DMS153 treated with DMSO at 0.1 percent for 48 hours (cell line): ENCODE measurements around the gene GRAMD1B.
"Not testable (repeated sequence)": the region's sequence is repeated elsewhere in the genome, so short reads cannot be mapped to it uniquely, and the experiment has no call there.

Experiments
- DNase-seq: peaks from one replicate; lab custom pipeline; 2025; ENCODE audit not compliant: unreplicated experiment; lab: John Stamatoyannopoulos, UW

GRAMD1B gene

DNA sequence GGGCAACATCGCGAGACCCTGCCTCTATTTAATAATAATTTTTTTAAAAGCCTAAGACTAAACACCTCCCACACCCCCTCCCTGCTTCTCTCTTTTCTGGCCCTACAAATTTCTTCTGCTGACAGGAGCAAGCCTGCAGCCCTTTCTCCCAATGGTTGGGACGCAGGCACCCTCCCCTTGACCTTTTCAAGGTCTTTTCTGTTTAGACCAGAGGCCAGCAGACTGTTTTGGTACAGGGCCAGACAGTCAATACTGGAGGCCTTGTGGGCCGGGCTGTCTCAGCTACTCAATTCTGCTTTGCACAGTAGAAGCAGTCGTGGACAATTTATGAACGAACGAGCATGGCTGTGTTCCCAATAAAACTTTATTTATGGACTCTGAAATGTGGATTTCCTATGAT lies 132.1 kb downstream of the GRAMD1B start:
- no peak for DNase-seq

GRCh38 chr11:123562829-123563228 lies 132.8 kb downstream of the GRAMD1B start:
- no peak for DNase-seq

- DNase-seq, result no peak
Observed at GRCh38 chr11:123564221-123564620, 134.2 kb downstream of the GRAMD1B start.

DNA sequence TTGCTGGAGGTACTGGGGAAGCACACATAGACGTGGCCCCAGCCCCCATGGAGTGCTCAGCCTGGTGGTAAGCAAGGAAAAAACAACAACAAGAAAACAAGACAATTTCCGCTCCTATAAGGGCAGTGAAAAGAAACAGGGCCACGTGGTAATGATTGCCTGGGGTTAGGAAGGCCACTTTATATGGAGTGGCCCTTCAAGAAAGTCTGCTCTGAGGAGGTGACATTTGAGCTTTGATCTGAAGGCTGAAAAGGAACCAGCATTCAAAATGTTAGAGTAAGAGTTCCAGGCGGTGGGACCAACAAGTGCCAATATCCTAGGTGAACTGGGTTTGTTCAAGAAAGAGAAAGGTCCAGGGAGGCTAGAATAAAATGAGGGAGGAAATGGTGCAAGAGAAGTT lies 136.8 kb downstream of the GRAMD1B start:
- no peak for DNase-seq

- no peak for DNase-seq
Observed at GRCh38 chr11:123567466-123567865, 137.4 kb downstream of the GRAMD1B start.

- no peak for DNase-seq
Observed at GRCh38 chr11:123568367-123568870, 138.3 kb downstream of the GRAMD1B start.

GRCh38 chr11:123569393-123569792 lies 139.3 kb downstream of the GRAMD1B start:
- no peak for DNase-seq

- DNase-seq, result no peak
Observed at GRCh38 chr11:123570939-123571580, 141.0 kb downstream of the GRAMD1B start.

- not testable (repeated sequence) for DNase-seq
Observed at GRCh38 chr11:123572791-123573190, 142.7 kb downstream of the GRAMD1B start.

DNA sequence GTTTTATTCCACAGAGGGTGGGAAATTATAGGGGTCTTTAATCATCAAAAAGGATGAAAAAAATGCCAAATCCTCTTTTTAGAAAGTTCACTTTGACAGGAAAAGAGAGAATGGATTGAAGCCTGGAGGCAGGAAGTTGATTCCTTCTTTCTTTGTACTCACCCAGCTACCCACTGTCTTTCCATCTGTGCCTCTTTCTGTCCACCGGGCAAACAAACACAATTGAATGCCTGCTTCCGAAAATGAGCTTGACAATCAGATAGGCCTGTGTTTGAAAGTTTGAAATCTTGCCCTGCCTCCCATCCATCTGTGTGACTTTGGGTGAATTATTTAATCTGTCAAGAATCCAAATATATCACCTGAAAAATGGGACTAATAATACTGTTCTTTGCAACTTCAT lies 143.2 kb downstream of the GRAMD1B start:
- no peak for DNase-seq

DNA sequence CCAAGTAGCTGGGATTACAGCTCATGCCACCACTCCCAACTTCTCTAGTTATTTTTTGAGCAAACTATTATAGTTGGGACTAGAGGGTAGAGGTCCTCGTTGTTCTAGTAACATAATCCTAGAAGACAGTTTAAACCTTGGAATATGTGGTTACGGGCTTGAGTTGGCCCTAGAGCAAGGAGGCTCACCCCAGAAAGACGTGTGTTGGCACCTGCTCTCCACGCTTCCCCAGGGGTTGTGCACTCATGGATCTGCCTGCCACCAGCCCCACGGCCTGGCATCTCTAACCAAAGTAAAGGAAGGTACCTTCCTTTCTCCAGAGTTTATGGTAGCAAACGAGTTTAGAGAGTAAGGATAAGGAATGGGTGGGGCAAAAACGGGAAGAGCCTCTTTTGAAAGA lies 145.4 kb downstream of the GRAMD1B start:
- no peak for DNase-seq

GRCh38 chr11:123576082-123576481 lies 146.0 kb downstream of the GRAMD1B start:
- no peak for DNase-seq

DNA sequence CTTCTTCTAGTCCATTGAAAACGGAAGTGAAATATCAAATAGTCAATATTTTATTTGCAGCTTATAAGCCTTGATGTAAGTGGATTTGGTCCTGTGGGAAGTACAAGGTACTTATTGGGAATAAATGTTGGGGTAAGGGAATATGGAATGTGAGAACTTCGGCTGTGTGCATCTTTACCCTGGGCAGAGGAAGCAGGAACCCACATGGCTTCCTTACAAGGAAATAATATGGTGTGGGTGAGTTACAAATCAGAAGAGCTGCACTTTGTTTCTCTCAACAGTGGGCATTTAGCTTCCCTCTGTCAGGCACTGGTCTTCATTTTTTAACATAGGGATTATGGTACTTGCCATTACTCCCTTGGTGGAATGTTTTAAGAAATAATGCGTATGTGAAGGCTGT lies 146.4 kb downstream of the GRAMD1B start:
- no peak for DNase-seq

- DNase-seq, result peak; percentile 6
Observed at GRCh38 chr11:123577081-123577598, 147.1 kb downstream of the GRAMD1B start.

GRCh38 chr11:123578778-123579481 lies 148.9 kb downstream of the GRAMD1B start:
- DNase-seq, result no peak

- no peak for DNase-seq
Observed at GRCh38 chr11:123579482-123579812, 149.4 kb downstream of the GRAMD1B start.

DNA sequence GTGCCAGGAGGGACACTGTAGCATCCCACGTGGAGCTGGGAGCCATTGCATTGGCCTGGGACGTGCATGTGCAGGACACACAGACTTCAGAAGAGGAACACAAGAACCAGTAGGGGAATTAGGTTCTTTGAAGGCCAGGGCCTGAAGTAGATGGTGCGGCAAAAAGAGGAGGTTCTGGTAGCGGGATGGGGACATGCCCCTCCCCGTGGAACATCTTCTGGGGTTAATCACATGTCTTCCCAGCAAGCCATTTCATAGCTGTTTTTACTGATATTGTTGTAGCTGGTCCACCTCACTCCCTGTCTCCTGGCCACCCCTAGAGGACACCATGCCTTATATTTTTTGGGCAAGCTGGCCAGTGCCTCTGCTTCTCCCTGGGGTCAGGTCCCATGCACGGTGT lies 150.1 kb downstream of the GRAMD1B start:
- DNase-seq, result no peak

GRCh38 chr11:123580557-123581275 lies 150.6 kb downstream of the GRAMD1B start:
- peak; percentile 54 for DNase-seq

GRCh38 chr11:123581651-123582399 lies 151.8 kb downstream of the GRAMD1B start:
- no peak for DNase-seq

GRCh38 chr11:123582992-123583504 lies 153.0 kb downstream of the GRAMD1B start:
- no peak for DNase-seq

GRCh38 chr11:123584186-123584585 lies 154.1 kb downstream of the GRAMD1B start:
- no peak for DNase-seq
